ENCODE measurements around the gene NRG4.

- TF ChIP-seq CTCF (IDR thresholded peaks at IDR 0.05; ENCODE audit: poor library complexity), result no peak
- TF ChIP-seq EZH2 (IDR thresholded peaks at IDR 0.05; ENCODE audit: borderline replicate concordance), result no peak
Measured at GRCh38 chr15:75924576-75924975, 87.6 kb downstream of the NRG4 start.
